ENCODE measurements around the gene SGCD.

Gene SGCD

DNA sequence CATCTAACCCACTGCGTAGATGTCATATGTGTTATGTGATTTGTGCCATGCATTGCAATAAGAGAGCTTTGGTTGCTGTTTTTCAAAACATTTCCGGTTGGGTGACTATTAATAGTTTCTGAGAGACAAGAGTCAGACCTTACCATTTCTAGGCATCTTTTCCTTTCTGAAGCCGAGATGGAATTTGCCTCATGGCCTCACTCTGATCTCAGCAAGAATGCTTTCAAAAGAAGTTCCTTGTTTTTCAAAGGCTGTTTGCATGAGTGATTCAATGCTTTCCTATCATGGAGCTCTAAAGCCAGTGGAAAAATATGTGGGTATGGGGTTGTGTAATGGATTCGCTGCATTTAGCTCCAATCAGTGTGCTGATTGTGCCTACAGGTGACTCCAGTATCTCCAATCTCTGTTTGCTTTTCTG, 320.1 kb downstream of the SGCD start:
- ATAC-seq = no peak
- TF ChIP-seq, protein P1, sequence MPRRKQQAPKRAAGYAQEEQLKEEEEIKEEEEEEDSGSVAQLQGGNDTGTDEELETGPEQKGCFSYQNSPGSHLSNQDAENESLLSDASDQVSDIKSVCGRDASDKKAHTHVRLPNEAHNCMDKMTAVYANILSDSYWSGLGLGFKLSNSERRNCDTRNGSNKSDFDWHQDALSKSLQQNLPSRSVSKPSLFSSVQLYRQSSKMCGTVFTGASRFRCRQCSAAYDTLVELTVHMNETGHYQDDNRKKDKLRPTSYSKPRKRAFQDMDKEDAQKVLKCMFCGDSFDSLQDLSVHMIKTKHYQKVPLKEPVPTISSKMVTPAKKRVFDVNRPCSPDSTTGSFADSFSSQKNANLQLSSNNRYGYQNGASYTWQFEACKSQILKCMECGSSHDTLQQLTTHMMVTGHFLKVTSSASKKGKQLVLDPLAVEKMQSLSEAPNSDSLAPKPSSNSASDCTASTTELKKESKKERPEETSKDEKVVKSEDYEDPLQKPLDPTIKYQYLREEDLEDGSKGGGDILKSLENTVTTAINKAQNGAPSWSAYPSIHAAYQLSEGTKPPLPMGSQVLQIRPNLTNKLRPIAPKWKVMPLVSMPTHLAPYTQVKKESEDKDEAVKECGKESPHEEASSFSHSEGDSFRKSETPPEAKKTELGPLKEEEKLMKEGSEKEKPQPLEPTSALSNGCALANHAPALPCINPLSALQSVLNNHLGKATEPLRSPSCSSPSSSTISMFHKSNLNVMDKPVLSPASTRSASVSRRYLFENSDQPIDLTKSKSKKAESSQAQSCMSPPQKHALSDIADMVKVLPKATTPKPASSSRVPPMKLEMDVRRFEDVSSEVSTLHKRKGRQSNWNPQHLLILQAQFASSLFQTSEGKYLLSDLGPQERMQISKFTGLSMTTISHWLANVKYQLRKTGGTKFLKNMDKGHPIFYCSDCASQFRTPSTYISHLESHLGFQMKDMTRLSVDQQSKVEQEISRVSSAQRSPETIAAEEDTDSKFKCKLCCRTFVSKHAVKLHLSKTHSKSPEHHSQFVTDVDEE (CRISPR knock-in tag; IDR thresholded peaks at IDR 0.05) = no peak
- TF ChIP-seq TOX (CRISPR knock-in tag; IDR thresholded peaks at IDR 0.05; ENCODE audit: borderline replicate concordance) (no peak), RARB (CRISPR knock-in tag; IDR thresholded peaks at IDR 0.05) (no peak), ISL1 (CRISPR knock-in tag; IDR thresholded peaks at IDR 0.05) (no peak), ZNF70 (CRISPR knock-in tag; IDR thresholded peaks at IDR 0.05) (no peak), ARNTL (CRISPR knock-in tag; IDR thresholded peaks at IDR 0.05; ENCODE audit: borderline replicate concordance, low read depth) (no peak), GLIS3 (CRISPR knock-in tag; IDR thresholded peaks at IDR 0.05) (no peak), BACH2 (CRISPR knock-in tag; IDR thresholded peaks at IDR 0.05; ENCODE audit: borderline replicate concordance) (no peak), SNAI2 (CRISPR knock-in tag; IDR thresholded peaks at IDR 0.05) (no peak), ESRRG (CRISPR knock-in tag; IDR thresholded peaks at IDR 0.05) (no peak), ZNF8 (CRISPR knock-in tag; IDR thresholded peaks at IDR 0.05) (no peak), PPARA (CRISPR knock-in tag; IDR thresholded peaks at IDR 0.05; ENCODE audit: borderline replicate concordance) (no peak), ZC3H10 (CRISPR knock-in tag; IDR thresholded peaks at IDR 0.05) (no peak), CSDC2 (CRISPR knock-in tag; IDR thresholded peaks at IDR 0.05) (no peak)
- TF ChIP-seq, protein P2, sequence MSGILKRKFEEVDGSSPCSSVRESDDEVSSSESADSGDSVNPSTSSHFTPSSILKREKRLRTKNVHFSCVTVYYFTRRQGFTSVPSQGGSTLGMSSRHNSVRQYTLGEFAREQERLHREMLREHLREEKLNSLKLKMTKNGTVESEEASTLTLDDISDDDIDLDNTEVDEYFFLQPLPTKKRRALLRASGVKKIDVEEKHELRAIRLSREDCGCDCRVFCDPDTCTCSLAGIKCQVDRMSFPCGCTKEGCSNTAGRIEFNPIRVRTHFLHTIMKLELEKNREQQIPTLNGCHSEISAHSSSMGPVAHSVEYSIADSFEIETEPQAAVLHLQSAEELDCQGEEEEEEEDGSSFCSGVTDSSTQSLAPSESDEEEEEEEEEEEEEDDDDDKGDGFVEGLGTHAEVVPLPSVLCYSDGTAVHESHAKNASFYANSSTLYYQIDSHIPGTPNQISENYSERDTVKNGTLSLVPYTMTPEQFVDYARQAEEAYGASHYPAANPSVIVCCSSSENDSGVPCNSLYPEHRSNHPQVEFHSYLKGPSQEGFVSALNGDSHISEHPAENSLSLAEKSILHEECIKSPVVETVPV (CRISPR knock-in tag; IDR thresholded peaks at IDR 0.05) = no peak
- TF ChIP-seq, protein P3, sequence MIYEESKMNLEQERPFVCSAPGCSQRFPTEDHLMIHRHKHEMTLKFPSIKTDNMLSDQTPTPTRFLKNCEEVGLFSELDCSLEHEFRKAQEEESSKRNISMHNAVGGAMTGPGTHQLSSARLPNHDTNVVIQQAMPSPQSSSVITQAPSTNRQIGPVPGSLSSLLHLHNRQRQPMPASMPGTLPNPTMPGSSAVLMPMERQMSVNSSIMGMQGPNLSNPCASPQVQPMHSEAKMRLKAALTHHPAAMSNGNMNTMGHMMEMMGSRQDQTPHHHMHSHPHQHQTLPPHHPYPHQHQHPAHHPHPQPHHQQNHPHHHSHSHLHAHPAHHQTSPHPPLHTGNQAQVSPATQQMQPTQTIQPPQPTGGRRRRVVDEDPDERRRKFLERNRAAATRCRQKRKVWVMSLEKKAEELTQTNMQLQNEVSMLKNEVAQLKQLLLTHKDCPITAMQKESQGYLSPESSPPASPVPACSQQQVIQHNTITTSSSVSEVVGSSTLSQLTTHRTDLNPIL (CRISPR knock-in tag; IDR thresholded peaks at IDR 0.05; ENCODE audit: low read depth) = no peak
- TF ChIP-seq, protein P4, sequence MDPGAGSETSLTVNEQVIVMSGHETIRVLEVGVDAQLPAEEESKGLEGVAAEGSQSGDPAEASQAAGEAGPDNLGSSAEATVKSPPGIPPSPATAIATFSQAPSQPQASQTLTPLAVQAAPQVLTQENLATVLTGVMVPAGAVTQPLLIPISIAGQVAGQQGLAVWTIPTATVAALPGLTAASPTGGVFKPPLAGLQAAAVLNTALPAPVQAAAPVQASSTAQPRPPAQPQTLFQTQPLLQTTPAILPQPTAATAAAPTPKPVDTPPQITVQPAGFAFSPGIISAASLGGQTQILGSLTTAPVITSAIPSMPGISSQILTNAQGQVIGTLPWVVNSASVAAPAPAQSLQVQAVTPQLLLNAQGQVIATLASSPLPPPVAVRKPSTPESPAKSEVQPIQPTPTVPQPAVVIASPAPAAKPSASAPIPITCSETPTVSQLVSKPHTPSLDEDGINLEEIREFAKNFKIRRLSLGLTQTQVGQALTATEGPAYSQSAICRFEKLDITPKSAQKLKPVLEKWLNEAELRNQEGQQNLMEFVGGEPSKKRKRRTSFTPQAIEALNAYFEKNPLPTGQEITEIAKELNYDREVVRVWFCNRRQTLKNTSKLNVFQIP (CRISPR knock-in tag; IDR thresholded peaks at IDR 0.05; ENCODE audit: borderline replicate concordance, low read depth) = no peak
- TF ChIP-seq, protein P5, sequence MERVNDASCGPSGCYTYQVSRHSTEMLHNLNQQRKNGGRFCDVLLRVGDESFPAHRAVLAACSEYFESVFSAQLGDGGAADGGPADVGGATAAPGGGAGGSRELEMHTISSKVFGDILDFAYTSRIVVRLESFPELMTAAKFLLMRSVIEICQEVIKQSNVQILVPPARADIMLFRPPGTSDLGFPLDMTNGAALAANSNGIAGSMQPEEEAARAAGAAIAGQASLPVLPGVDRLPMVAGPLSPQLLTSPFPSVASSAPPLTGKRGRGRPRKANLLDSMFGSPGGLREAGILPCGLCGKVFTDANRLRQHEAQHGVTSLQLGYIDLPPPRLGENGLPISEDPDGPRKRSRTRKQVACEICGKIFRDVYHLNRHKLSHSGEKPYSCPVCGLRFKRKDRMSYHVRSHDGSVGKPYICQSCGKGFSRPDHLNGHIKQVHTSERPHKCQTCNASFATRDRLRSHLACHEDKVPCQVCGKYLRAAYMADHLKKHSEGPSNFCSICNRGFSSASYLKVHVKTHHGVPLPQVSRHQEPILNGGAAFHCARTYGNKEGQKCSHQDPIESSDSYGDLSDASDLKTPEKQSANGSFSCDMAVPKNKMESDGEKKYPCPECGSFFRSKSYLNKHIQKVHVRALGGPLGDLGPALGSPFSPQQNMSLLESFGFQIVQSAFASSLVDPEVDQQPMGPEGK (CRISPR knock-in tag; IDR thresholded peaks at IDR 0.05; ENCODE audit: borderline replicate concordance) = no peak

DNA sequence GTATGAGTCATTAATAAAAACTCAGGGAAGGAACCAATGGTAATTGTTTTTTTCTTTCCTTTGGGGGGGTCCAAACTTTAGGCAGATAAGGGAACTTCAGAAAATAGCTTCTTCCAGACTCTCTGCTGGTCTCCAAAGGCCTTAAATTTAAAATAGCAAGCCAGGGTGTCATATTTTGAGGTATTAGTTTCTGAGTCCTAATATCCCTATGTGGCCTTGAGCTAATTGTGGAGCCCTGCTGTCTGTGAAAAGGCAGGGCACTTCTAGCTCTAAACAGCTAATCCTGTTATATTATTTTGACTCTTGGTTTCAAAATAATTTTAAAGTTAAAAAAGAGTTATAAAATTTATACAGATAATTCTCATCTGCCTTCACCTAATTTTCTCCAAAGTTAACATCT, 327.5 kb downstream of the SGCD start:
- ATAC-seq = no peak
- TF ChIP-seq, protein P5 (CRISPR knock-in tag; IDR thresholded peaks at IDR 0.05; ENCODE audit: borderline replicate concordance) = no peak
- no peak for TF ChIP-seq CSDC2 (CRISPR knock-in tag; IDR thresholded peaks at IDR 0.05)
- no peak for TF ChIP-seq ZNF565 (CRISPR knock-in tag; conservative IDR thresholded peaks at IDR 0.05; ENCODE audit: low read depth)
- no peak for TF ChIP-seq ZFP30 (CRISPR knock-in tag; IDR thresholded peaks at IDR 0.05)
- TF ChIP-seq ISL1 (CRISPR knock-in tag; IDR thresholded peaks at IDR 0.05) = no peak
- no peak for TF ChIP-seq BACH2 (CRISPR knock-in tag; IDR thresholded peaks at IDR 0.05; ENCODE audit: borderline replicate concordance)
- TF ChIP-seq, protein P2 (CRISPR knock-in tag; IDR thresholded peaks at IDR 0.05) = no peak
- TF ChIP-seq TOX (CRISPR knock-in tag; IDR thresholded peaks at IDR 0.05; ENCODE audit: borderline replicate concordance) = no peak
- TF ChIP-seq, protein P4 (CRISPR knock-in tag; IDR thresholded peaks at IDR 0.05; ENCODE audit: borderline replicate concordance, low read depth) = no peak
- TF ChIP-seq RARB (CRISPR knock-in tag; IDR thresholded peaks at IDR 0.05) = no peak
- TF ChIP-seq PPARA (CRISPR knock-in tag; IDR thresholded peaks at IDR 0.05; ENCODE audit: borderline replicate concordance) = no peak
- no peak for TF ChIP-seq ESRRG (CRISPR knock-in tag; IDR thresholded peaks at IDR 0.05)
- TF ChIP-seq TCF4 (CRISPR knock-in tag; IDR thresholded peaks at IDR 0.05; ENCODE audit: borderline replicate concordance) = no peak
- no peak for TF ChIP-seq ZFP3 (CRISPR knock-in tag; IDR thresholded peaks at IDR 0.05)
- no peak for TF ChIP-seq ARNTL (CRISPR knock-in tag; IDR thresholded peaks at IDR 0.05; ENCODE audit: borderline replicate concordance, low read depth)
- TF ChIP-seq GLIS3 (CRISPR knock-in tag; IDR thresholded peaks at IDR 0.05) = no peak
- TF ChIP-seq SNAI2 (CRISPR knock-in tag; IDR thresholded peaks at IDR 0.05) = no peak
- TF ChIP-seq OSR1 (CRISPR knock-in tag; IDR thresholded peaks at IDR 0.05) = no peak
- no peak for TF ChIP-seq ZNF70 (CRISPR knock-in tag; IDR thresholded peaks at IDR 0.05)
